ENCODE measurements around the gene VMO1. TPM values are rescaled to one million over a fixed set of nuclear protein-coding genes. Genes with fewer than 3 reads are reported as not detected.
"Not testable (repeated sequence)": the region's sequence is repeated elsewhere in the genome, so short reads cannot be mapped to it uniquely, and the experiment has no call there.

Gene VMO1, protein sequence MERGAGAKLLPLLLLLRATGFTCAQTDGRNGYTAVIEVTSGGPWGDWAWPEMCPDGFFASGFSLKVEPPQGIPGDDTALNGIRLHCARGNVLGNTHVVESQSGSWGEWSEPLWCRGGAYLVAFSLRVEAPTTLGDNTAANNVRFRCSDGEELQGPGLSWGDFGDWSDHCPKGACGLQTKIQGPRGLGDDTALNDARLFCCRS
- total RNA-seq (2014; rRNA removed; shearing (Covaris generic)), result 0.58 TPM in 1 of 2 replicates, not detected in the other

DNA sequence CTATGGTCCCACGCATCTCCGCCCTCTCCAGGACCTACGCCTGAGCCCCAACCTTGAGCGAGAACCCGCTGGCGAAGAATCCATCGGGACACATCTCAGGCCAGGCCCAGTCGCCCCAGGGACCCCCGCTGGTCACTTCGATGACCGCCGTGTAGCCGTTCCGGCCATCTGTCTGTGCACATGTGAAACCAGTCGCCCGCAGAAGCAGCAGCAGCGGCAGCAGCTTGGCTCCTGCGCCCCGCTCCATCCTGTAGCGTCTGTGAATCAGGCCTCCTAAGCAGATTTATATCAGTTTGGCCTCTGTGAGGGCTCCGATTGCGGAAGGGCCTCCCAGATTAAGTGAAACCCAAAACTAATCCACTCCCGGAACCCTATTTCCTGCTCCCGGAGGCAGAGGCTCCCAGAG lies at the start of gene VMO1:
Gene VMO1, minus strand, starts transcription at position 259 of the 406 bp plus-strand sequence. Its CDS starts 12 bp downstream, at position 247.
- no peak for DNase-seq (ENCODE audit: low spot score)

DNA sequence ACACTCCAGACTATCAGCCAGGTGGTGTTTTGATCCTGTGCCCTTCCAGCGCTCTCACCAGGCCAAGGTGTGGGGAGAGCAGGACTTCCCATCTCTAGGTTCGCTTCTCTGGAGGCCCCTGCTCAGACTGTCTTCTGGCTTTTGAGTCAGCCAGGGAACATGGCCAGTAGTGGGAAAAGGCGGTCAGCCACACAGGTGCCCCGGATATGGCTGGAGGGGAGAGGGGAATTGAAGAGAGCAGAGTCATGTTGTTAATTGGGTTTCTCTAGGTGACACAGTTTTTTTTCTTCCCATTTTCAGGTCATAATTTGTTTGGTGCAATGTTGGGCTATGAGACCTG lies 48.5 kb upstream of the VMO1 start:
- no peak for DNase-seq (ENCODE audit: low spot score)

DNA sequence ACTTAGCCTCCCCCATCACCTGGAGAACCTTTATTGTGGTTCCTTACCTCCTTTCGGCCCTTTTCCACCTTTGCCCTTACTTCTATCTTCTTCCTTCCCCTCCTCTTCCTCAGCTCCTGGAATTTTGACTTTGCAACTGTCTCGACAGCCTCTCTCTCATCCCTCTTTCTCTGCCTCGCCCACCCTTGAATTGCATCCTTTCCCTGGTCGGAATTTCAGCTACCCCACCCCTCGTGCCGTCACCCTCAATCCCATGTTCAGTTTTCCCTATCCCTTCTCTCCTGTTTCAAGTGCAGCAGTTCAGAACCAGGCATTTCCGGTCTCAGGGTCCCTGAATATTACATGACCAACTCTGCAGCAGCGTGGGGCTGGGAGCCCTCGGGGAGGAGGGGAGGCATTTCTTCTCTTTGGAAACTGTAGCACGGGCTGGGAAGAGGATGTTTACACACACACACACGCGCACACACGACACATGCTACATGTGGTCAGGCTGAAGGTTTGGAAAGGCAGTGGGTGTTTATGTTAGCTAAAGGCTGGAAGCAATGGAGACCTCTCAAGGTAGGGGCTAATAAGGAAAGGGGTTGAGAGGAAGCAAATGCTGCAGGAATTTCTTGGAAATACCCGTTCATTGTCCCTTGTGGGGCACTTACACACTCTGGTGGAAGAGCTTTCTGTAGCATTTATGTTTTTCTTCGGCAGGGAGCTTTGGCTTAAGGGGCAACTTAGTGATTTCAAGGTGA lies 47.9 kb upstream of the VMO1 start:
- DNase-seq (ENCODE audit: low spot score), result peak; percentile 45

DNA sequence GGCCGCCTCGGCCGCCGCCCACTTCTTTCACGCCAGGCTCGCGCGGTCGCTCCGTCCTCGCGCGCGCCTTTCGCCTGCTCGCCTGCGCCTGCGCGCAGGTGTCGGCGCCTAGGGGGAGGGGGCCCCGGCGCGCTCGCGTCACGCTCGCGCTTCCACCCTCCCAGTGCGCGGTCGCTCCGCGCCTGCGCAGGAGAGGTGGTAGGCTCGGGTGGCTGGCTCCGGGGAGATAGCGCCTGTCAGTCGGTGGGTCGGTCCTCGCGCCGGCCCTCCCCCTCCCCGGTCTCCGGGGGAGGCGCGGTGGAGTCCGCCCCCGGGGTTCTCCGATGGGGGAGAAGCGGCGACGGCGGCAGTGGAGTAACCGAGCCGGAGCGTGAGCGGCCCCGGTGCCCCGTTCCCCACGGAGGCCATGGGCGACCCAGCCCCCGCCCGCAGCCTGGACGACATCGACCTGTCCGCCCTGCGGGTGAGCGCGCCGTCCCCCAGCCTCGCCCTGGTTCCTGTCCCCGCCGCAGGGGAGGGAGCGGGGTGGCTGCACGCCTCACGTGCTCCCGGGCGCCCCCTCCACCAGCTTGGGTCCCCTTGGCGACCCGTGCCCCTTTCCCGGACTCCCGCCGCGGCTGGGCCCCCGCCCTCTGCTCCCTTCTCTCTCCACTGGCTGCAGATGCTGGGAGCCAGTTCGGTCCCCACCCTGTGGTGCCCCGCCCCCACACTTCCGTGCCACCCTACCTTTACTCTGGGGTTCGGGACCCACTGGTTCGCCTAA lies 47.2 kb upstream of the VMO1 start, which contains the start of gene MINK1:
Gene MINK1, plus strand, starts transcription at position 163 of the 763 bp plus-strand sequence. Its CDS starts 244 bp downstream, at position 407.
- peak; percentile 89 for DNase-seq (ENCODE audit: low spot score)

DNA sequence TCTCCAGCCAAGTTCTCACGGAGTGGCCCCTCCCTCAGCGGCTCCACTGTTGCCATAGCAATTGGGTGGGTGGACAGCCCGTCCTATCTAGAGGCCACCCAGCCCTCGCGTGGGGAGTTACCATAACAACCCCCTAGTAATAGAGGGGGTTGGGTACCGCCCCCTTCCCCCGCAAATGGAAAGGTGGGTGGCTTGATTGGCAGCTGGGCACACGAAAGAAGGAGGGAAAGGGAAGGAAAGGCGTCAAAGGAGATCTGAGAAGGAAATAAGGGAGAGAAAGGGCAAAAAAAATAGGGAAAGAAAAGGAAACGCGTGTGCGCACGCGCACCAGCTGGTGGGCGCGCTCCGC lies 46.6 kb upstream of the VMO1 start:
- not testable (repeated sequence) for DNase-seq (ENCODE audit: low spot score)

DNA sequence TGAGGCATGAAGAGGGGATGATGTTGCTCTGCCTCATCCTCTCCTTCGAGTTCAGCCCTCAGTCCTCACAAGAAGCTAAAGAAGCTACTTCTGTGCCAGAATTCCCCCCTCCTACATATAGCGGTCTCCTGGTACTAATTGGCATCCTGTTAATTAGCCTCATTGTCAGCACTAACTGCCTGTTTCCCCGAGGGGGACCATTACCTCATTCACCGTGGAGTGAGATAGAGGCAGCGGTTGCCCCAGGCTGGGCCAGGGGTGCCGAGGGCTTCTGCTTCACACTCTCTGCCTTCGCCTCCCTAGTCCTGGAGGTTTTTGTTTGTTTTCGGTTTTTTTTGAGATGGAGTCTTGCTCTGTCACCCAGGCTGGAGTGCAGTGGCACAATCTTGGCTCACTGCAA lies 41.2 kb upstream of the VMO1 start:
- no peak for DNase-seq (ENCODE audit: low spot score)

DNA sequence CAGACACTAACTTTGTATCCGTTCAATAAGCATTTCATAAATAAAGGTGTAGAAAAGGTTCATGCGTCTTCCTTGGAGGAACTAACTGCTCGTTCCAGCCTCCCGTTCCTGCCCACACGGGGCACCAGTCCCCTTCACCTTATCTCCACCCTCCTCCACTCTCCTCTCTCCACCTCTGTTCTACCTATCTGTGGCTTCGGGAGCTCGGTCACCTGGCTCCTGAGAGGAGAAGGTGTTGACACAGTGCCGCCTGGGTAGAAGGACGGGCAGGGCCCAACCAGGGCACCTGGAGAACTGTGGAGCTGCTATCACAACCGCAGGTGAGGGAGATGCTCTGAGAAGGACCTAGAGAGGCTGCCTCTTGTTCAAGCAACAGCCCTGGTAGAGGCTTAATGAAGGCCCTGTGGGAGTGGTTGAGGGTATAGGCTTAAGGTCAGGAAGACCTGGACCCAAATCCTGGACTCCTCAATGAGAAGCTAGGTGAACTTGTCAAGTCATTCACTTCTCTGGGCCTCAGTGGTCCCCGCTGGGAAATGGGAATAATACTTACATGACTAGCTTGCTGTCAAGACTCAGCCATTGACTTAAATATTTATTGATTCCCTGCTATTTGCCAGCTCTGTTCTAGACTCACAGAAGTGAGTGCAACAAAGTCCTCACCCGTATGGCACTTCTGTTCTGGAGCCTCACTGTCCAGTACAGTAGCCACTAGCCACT lies 37.4 kb upstream of the VMO1 start:
- DNase-seq (ENCODE audit: low spot score), result no peak

DNA sequence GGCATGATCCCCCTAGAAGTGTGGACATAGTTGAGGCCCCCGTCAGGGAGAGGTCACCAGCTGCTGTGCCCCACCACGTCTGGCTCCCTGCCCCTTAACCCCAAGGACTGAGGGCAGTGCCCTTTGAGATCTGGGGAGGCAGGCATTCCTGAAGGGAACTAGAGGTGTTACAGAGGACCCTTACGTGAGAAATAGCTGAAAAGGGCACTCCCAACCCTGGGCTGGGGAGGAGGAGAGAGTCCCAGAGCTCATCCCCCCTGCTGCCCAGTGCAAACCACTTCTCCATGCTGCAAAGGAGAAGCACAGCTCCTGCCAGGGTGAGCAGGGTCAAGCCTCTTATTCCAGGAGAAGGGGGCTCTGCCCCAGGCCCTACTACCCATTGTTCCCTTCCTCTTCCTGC lies 36.7 kb upstream of the VMO1 start:
- DNase-seq (ENCODE audit: low spot score), result no peak

DNA sequence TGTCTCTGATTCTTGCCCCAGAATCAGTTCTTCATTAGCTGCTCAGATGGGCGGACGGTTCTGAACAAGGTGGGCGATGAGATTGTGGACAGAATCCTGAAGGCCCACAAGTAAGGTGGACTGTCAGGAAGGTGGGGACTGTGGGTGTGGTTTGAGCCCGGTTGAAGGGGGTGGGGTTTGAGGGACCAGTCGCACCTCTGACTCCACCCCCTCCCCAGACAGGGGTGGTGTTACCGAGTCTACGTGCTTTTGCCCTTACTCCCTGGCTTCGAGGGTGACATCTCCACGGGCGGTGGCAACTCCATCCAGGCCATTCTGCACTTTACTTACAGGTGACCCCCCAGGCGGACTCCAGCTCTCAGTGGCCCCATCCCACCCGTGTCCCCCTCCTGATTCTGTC lies 32.1 kb upstream of the VMO1 start:
- no peak for DNase-seq (ENCODE audit: low spot score)

DNA sequence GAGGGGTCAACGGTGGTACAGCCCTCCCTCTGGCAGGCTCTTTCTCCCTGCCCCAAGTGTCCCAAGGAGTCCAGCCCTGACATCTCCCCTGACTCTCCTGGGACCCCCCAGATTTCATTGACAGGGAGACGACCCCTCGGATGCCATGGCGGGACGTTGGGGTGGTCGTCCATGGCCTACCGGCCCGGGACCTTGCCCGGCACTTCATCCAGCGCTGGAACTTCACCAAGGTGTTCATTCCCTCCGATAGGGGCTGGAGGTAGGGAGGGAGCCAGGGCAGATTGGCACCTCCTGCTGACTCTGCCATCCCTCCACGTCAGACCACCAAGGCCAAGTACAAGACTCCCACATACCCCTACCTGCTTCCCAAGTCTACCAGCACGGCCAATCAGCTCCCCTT lies 30.7 kb upstream of the VMO1 start:
- DNase-seq (ENCODE audit: low spot score), result no peak

DNA sequence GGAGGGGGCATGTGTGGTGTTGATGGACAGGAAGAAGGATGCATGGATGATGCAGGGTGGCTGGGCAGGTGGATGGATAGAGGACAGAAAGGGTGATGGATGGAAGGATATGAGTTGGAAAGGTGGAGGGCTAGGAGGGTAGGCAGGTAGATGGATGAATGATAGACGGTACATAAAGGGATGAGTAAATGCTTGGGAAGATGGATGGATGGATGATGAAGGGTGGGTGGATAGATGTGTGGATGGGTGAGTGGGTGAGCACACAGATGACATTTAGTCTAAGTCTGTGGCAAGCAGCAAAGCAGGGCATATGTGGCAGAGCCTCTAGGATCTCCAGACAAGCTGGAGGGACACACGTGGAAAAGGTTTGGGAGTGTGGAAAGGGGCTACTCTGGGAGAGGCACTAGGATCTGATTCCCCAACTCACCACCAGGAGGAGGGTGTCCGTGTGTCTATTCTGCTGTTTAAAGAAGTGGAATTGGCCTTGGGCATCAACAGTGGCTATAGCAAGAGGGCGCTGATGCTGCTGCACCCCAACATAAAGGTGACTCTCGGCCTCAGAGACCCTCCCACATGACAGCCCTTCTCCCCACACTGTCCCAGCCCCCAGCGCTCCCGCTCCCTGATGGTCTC lies 29.0 kb upstream of the VMO1 start:
- peak; percentile 56 for DNase-seq (ENCODE audit: low spot score)

DNA sequence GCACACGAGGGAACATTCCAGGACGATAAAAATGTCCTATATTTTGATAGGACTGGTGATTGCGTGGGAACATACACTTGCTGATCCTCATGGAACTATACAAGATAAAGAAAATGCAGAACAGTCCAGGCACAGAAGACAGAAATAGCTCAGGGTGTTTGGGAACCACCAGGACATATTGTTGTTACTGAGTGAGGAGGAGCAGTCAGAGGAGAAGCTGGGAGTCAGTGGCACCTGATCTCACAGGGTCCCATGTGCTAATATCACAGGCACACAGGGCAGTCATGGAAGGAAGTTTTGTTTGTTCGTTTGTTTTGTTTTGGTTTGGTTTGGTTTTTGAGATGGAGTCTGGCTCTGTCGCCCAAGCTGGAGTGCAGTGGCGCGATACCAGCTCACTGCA lies 26.5 kb upstream of the VMO1 start:
- DNase-seq (ENCODE audit: low spot score), result no peak

DNA sequence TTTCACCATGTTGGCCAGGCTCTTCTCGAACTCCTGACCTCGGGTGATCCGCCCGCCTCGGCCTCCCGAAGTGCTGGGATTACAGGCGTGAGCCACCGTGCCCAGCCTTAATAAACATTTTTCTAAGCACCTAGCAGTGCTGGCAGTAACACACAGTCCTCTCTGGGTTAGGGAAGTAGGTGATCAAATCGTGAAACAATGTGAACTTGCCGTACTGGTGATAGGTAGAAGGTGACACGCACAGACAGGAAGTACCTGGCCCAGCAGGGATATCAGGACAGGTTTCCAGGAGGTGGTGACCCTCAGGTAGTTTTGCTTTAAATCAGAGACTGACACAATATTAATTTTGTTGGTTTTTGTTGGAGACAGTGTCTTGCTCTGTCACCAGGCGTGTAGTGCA lies 25.3 kb upstream of the VMO1 start:
- DNase-seq (ENCODE audit: low spot score), result no peak

DNA sequence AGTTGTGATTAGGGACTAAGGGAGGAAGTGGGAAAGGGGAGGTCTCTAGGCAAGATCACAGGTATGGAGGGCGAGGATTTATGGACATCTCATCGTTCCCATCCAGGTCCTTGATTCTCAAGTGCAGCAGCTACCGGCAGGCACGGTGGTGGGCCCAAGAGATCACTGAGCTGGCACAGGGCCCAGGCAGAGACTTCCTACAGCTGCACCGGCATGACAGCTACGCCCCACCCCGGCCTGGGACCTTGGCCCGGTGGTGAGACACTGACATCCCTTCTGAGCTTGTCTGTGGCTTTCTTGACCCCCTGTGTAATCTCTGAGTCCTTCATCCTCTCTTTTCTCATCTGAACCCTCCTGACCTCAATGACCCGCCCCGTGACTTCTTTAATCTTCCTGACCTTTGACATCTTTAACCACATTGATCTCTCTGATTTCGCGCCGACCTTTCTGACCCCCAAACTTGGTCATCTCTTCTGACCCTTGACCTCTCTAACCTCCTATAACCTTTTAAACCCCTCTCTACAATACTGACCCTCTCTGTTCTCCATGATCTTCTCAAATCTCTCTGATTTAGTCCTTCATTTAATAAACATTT lies 24.6 kb upstream of the VMO1 start:
- DNase-seq (ENCODE audit: low spot score), result no peak

DNA sequence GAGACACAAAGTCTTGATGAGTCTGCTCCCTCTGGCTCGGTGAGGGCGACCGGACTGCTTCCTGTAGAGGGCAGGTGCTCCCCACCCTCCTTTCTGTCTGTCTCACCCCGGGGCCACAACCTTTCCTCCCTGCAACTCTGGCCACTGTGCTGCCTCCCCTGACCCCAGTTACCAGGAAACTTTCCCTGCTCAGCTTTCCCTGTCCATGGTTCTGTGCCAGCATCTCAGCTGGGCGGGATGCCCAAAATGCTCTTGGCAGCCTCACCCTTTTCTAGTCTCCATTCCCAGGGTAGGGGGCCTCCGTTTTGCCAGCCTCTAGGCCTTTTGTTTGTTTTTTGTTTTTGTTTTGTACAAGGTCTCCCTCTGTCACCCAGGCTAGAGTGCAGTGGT lies 22.2 kb upstream of the VMO1 start:
- DNase-seq (ENCODE audit: low spot score), result no peak

DNA sequence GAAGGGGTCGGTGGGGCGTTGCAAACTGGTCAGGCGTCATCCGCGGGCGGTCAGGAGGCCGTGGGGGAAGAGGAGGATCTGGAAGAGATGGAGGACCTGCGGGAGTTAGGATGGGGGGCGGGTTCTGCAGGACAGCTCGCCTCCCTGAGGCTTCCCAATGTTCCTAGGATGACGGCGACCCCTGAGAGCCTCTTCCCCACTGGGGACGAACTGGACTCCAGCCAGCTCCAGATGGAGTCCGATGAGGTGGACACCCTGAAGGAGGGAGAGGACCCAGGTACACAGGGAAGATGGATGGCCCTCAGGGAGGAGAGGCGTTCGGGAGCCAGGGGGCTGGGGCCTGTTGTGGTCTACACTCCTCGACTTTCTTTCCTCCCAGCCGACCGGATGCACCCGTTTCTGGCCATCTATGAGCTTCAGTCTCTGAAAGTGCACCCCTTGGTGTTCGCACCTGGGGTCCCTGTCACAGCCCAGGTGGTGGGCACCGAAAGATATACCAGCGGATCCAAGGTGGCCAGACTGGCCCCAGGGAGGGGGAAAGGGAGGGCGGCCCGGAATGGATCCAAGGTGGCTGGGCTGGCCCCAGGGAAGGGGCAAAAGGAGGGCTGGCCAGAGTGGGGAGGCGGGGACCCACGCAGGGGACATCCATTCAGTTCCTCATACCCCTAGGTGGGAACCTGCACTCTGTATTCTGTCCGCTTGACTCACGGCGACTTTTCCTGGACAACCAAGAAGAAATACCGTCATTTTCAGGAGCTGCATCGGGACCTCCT lies 21.6 kb upstream of the VMO1 start:
- DNase-seq (ENCODE audit: low spot score), result no peak

DNA sequence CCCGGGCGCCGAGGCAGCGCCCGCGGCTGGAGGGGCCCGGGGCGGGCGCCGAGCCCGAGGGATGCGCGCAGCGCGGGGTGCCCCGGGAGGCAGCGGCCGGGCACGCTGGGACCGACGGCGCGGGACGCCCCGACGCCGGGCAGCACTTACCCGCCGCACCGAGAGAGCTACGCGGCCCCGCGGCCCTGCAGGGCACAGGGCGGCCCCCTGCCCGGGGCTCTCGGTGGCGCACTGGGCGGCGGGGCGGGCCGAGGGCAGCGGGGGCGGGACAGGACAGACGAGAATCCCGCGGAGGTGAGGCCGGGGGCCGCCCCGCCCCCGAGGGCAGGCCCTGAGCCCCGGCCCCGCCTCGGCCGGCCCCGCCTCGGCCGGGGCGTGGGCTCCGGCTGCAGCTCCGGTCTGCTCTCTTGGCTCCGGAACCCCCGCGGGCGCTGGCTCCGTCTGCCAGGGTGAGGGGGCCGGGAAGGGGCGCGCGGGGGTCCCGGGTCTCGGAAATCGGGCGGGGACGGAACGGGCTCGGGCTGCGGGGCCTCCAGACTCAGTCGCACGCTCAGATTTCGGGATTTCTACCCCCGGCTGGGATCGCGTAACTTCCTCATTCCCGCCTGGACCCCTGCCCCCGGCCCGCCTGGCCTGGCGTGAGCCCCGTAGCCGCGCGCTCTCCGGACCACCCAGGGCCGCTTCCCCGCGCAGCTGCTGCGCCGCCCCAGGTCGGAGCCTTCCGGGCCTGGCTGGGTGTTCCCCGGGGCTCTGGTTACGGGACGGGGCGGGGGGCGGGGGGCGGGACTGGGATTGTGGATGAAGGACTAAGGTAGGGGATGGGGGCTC lies 20.8 kb upstream of the VMO1 start, which contains the start of gene PLD2:
Gene PLD2, plus strand, starts transcription at position 376 of the 828 bp plus-strand sequence. CDS start 621 bp downstream, outside the sequence.
- peak; percentile 57 for DNase-seq (ENCODE audit: low spot score)

DNA sequence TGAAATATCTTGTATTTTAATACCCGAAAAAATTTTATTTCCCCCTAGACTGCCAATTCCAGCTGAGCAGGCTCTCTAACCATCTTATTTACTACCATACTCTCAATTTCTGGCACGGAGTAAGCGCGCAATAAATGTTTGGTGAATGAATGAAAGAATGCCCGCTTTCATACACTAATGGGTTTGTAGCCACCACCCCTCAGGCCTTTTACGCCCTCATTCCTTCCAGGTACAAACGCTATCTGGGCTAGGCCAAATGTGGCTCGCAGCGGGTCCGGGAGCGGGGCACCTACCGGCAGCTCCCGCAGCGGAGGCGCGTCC lies 20.3 kb upstream of the VMO1 start:
- no peak for DNase-seq (ENCODE audit: low spot score)

DNA sequence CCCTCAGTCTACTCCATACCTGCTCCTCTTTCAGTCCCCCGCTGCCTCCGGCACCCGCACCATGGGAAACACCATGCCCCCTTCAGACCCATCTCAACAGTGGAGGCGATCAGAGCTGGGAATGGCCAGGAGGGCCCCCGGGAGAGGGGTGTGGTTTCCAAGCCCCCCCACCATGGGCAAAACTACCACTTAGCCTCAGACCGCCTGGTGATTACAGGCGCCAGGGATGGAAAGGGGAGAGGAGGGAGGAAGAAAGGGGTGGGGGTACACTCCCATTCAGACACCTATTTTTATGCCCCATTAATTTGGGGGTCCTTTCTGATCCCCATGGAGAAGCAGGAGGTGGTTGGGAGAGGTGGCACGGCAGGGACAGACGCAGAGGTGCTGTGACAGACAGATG lies 16.1 kb upstream of the VMO1 start, which contains the start of gene C17orf114:
Gene C17orf114, minus strand, starts transcription at position 101 of the 400 bp plus-strand sequence.
- DNase-seq (ENCODE audit: low spot score), result no peak
